Skin epidermis (tissue), 12 donors: Measurements from ENCODE around the gene CBLN4.

Experiments
- H3K27ac ChIP-seq, 21 experiments: fragments of 200-600 bp; sonication (generic) in 11 of 21; one replicate each; pipeline ENCODE4 v1.5.0; 2020; ENCODE audit warnings: mild to moderate bottlenecking in 3 of 21, inconsistent platforms in 2 of 21, moderate library complexity in 2 of 21
- H3K4me3 ChIP-seq, 7 experiments: fragments of 200-600 bp; sonication (generic) in 2 of 7; one replicate each; pipeline ENCODE4 v1.5.0; 2020; ENCODE audit warnings: inconsistent platforms in 2 of 7, mild to moderate bottlenecking in 2 of 7, moderate library complexity in 1 of 7

The CBLN4 gene

DNA sequence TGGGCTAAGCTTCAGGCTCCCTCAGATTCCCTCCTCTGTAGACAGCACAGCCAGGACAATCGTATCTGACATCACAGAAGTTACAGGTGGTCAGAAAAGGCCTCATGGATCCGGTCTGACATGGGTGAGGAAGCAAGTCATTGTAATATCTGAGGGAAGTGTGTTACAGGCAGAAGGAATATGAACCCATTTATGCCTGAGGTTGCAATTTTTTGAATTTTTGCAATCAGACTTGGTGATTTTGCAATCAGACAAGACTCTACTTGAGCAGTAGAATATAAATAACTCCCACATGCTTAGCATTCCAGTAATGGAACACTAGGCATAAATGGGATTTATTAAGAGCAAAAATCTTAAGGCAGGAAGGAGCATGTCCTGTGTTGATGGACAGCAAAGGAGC lies 52.1 kb downstream of the CBLN4 start:
- Histone ChIP-seq H3K4me3 (no peak overlapping the region), H3K27ac (no peak overlapping the region)

DNA sequence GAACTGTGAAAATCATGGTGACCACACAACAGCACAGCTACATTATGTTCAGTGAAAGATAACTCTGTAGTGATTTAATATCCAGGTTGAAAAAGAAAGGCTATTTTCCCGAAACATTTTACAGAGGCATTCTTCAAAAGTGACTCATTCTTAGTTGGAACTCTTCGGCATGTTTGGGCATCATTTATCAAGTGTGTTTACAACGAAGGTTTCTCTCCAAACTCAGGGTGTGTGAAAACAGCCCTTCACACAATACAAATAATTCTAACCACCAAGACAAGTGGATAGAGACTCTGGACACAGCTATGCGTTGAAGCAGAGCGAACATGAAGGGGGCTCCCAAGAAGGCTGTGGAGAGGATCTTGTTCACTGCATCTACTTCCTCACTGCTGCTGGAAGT lies 57.6 kb downstream of the CBLN4 start:
- no peak overlapping the region for H3K4me3 ChIP-seq

More for the DNA sequence above, 57.6 kb downstream of the CBLN4 start:
- H3K27ac ChIP-seq: no peak overlapping the region
